Suppressor macrophage treated with lipopolysaccharide for 4 hours (primary cell): ENCODE measurements around the gene GOLGA1.
"Not testable (repeated sequence)": the region's sequence is repeated elsewhere in the genome, so short reads cannot be mapped to it uniquely, and the experiment has no call there.

Experiments used
- DNase-seq: peaks from one replicate; pipeline ENCODE4 v3.0.0-alpha.2; 2020

GOLGA1 gene

GRCh38 chr9:124934290-124934689 lies 6.6 kb downstream of the GOLGA1 start:
- peak; percentile 13 for DNase-seq

DNA sequence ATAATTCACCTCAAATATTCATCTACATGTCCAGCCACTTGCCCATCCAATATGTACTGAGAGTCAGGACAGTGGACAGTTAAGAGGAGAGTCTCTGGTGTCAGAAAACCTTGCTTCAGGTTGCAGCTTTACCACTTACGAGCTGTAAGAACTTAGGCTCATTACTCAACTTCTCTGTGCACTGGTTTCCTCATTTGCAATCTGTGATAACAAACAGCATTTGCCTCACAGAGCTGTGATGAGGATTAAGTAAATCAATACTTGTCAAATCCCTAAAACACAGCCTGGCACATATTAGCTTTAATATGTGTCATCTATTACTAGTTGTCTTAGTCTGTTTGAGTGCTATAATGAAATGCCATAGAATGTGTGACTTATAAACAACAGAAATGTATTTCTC lies 8.6 kb downstream of the GOLGA1 start:
- no peak for DNase-seq

GRCh38 chr9:124929464-124929863 lies 11.4 kb downstream of the GOLGA1 start:
- DNase-seq = no peak

- no peak for DNase-seq
Observed at GRCh38 chr9:124928116-124928515, 12.8 kb downstream of the GOLGA1 start.

DNA sequence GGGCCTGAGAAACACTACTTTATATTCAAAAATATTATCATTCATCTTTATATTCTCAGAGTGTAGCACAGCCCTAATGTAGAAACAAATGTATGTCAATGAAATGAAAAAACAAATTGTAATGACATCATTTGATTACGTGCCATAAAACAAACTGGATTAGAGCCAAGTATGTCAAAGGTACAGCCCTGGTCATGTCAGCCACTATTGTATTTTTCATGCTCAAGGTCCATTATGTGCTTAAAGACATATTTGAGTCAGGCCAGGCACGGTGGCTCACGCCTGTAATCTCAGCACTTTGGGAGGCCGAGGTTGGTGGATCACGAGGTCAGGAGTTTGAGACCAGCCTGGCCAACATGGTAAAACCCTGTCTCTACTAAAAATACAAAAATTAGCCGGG lies 20.5 kb downstream of the GOLGA1 start:
- not testable (repeated sequence) for DNase-seq

GRCh38 chr9:124914753-124915405 lies 26.0 kb downstream of the GOLGA1 start:
- DNase-seq = no peak

- DNase-seq = no peak
Observed at GRCh38 chr9:124913378-124913777, 27.5 kb downstream of the GOLGA1 start.

DNA sequence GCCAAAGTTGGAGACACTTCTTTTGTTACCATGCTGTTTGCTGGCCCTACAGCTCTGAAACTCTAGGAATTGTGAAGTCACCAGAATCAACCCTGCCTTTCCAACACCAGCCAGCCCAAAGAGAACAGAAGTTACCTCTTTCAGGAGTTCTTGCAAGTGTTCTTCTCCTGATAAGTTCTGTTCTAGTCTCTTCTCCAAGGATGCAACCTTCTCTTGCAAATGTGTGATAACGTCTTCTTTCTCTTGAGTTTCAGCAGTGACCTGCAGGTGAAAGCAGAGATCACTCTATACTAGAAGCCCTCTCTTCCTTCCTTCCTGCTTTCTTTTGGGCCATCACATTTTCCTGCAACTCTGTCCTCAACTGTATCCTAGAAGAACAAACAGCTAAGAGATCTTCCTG lies 29.1 kb downstream of the GOLGA1 start:
- DNase-seq = no peak

DNA sequence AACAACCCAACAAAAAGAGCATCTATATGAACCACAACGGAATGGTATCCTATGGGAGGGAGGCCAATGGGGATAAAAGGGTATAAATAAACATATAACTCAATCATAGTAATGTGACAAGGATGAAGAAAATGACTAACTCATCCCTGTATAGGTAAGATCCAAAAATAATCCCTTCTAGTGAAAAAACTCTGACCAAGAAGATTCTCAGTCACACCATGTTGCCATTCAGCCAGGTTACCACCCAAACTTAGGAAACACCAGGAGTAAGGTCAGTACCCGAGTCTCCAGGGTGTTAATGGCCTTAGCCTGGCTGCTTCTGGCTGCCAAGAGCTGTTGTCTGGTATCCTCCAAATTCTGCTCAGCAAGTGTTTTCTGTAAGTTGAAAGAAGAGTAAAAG lies 32.8 kb downstream of the GOLGA1 start:
- DNase-seq = no peak

GRCh38 chr9:124906966-124907365 lies 33.9 kb downstream of the GOLGA1 start:
- DNase-seq = no peak

DNA sequence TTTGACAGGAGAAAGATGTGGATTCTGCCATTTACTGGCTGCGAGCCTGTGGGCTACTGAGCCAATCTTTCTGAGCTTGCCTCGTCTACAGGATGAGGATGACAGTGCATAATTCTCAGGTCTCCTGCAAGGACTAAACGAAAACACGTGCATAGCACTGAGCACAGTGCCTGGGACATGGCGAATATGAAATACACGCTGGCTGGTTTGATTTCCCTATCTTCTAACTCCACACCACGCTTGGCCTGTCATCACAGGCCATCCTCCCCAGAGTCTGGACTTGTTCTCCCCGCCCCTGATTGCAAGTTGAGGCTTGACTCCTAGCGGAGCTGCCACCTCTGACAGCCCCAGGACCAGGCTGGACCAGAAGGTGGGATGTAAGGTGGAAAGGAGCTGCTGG lies 41.0 kb downstream of the GOLGA1 start:
- no peak for DNase-seq

GRCh38 chr9:124897570-124898460 lies 43.1 kb downstream of the GOLGA1 start:
- DNase-seq = no peak

- DNase-seq = peak; percentile 22
Observed at GRCh38 chr9:124894741-124895170, 46.1 kb downstream of the GOLGA1 start.

DNA sequence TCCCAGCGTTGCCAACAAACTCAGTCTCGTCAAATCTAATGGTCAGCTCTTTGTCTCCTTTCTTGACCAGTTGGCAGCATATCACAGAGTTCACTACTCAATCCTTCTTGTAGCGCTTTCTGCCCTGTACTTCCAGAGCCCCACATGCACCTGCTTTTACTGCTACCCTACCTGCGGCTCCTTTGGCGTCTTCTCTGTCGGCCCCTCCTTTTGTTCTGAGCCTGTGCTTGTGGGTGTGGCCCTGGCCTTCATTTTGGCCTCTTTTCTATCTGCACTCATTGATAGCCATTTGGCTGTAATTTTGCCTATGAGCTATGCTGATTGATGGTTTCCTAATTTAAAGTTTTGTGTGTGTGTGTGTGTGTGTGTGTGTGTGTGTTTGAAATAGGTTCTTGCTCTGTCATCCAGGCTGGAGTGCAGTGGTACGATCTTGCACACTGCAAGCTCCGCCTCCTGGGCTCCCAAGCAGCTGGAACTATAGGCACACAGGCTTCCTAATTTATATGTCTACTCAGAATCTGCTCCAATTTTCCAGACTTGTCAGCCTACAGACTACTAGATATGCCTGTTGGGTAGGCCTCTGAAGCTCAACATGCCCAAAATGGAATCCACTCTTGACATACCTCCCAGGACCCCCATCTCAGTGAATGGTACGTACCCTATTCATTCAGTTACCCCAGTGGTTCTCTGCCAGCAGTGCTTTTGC lies 46.7 kb downstream of the GOLGA1 start:
- no peak for DNase-seq

- no peak for DNase-seq
Observed at GRCh38 chr9:124890179-124890578, 50.7 kb downstream of the GOLGA1 start.

DNA sequence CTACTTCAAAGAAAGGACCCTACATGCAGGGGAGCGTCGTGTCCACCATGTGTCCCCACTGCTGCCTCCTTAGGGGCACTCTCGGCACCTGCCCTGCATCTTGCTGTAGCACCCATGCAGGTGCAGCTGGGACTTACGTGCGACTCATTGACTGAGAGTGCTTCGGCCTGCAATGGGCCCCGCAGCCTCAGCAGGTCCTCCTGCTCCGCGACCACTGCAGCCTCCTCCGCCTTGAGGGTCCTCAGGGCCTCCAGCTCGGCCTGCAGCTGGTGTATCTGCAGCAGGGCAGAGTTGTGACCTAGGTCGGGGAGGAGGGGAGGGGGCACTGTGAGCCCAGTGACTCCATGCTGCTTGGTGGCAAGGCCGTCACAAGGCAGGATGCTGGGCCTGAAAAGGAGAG lies 51.9 kb downstream of the GOLGA1 start:
- no peak for DNase-seq

GRCh38 chr9:124887832-124888231 lies 53.1 kb downstream of the GOLGA1 start:
- no peak for DNase-seq

DNA sequence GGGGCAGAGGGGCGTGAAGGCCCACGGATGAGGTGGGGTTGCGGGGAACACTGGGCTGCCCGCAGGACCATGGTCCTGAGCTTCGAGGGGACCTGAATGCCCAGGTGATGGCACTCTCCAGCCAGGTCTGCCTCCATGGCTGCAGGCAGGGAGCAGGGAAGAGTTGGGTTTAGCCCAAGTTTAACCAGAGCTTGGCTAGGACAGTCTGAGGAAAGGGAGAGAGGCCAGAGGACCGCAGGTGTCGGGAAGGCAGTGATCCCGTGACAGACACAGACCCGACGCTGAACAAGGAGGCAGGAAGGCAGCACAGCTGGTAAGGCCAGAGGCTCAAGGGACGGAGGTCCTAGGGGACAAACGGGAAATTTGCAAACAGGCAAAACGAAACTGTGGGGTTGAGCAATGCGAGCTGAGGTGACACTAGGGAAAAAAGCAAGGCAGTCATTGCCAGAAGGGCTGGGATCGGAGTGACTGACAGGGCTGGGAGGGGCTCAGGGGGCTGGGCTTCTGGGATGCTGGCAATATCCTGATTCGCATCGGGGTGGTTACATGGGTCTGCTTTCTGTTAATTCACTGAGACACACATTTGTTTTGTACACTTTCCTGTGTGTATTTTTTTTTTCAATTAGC lies 53.9 kb downstream of the GOLGA1 start:
- no peak for DNase-seq

DNA sequence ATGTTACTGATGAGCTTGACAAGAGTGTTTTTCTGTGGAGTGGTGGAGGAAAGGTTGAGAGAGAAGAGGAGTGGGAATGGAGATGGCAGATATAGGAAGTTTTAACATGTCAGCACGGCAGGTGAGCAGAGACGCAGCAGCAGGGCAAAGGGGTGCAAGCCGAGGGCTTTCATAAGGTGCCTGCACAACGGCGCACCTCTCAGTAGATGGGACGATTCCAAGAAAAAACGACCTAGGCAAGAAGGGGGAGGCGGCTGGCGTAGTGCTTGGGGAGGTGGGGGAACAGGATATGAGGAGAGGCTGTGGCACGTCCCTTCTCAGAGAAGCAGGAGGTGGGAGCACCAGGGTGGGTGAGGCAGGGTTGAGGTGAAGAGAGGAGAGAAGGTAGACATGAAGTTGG lies 54.4 kb downstream of the GOLGA1 start:
- DNase-seq = no peak

DNA sequence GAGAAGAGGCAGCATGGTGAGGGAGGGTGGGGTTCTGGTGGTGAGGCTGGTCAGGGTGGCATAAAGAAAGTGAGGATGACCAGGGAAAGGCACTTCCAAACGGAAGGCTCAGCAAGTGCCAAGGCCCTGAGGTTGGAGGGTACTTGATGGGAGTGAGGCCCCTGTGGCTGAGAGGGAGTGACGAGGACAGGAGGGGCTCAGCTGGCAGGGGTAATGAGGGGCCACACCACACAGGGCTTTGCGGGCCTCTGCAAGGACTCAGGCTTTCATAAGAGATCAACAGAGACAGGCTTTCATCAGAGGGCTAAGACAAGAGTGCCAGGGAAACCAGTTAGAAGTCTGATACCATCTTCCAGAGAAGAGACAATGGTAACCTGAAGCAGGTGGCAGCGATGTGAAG lies 55.3 kb downstream of the GOLGA1 start:
- no peak for DNase-seq

DNA sequence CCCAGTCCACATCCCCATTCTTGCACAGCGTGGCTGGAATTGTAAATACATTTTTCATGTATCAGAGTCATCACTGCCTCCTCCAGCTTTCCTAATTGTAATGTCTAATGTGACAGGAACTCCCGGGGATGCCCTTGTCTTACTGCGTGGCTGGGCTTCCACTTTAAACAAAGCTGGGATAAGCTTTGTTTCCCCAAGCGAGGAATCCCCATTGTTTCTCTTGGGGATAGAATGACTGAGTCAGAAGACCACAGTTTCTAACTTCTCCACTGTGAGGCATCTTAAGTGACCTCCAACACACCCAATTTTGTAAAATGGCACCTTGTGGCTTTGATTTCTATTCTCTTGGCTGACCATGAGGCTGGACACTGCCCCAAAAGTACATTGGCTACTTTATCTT lies 56.5 kb downstream of the GOLGA1 start:
- DNase-seq = no peak

DNA sequence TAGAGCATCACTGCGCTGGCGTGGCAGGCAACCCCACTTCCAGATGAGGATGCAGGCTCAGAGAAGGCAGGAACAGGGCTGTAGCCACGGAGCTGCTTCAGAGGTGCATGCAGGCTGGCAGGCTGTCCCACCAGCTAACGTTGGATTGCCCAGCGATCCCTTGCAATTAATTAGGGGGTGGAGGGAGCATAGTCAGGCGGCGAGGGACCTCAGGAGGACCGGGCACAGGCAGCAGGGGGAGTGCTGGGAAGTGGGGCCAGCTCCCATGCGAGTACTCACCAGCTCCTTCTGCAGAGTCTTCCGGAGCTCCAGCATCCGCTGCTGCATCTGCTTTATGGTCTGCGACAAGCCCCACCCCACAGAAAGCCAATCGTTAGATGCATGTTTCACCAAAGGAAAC lies 58.7 kb downstream of the GOLGA1 start:
- DNase-seq = no peak

DNA sequence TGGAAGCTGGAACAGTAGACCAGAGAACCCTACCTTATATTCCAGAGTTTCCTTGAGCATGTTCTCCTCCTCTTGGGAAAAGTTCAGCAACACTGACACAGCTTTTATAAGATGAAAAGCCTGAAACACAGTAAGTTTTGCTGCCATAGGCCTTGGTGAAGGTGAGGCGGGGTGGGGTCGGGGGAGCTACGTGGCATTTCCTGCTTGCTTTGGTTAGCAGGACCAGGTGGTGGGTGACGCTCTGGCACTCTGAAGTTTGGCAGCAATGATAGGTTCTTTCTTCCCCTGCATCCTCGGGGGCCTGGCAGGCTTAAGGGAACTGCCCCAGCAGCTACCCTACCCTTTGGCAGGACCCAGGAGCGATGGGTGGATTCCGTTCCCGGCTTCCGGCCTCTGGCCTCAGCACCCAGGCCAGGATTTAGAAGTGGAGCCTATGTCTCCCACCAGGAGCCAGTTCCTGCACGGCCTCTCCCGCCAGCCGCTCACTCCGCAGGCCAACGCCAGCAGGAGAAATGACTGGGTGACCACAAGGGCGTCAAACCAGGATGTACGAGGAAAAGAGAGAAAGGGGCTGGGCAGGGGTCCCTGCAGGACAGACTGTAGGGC lies 59.6 kb downstream of the GOLGA1 start:
- DNase-seq = no peak
